Thyroid gland (tissue), 4 donors: Measurements from ENCODE around the gene NCAPD2.

Source experiments
- POLR2A ChIP-seq, 2 donors: fragments of 450-650 bp; IDR thresholded peaks; one replicate each; pipeline ENCODE4 v1.6.1; 2017; ENCODE audit warnings: antibody characterized with exemption in 2 of 2, mild to moderate bottlenecking in 2 of 2, moderate library complexity in 1 of 2
- TF ChIP-seq, protein P1 (sequence below), 6 experiments: fragments of 200-600 bp in 3 of 6; fragments of 450-650 bp in 3 of 6; sonication (generic) in 3 of 6; IDR thresholded peaks; one replicate each; pipeline ENCODE4 v1.5.1; 2016 to 2019; ENCODE audit warnings: antibody characterized with exemption in 6 of 6, mild to moderate bottlenecking in 2 of 6, inconsistent platforms in 1 of 6, moderate library complexity in 1 of 6

DNA sequence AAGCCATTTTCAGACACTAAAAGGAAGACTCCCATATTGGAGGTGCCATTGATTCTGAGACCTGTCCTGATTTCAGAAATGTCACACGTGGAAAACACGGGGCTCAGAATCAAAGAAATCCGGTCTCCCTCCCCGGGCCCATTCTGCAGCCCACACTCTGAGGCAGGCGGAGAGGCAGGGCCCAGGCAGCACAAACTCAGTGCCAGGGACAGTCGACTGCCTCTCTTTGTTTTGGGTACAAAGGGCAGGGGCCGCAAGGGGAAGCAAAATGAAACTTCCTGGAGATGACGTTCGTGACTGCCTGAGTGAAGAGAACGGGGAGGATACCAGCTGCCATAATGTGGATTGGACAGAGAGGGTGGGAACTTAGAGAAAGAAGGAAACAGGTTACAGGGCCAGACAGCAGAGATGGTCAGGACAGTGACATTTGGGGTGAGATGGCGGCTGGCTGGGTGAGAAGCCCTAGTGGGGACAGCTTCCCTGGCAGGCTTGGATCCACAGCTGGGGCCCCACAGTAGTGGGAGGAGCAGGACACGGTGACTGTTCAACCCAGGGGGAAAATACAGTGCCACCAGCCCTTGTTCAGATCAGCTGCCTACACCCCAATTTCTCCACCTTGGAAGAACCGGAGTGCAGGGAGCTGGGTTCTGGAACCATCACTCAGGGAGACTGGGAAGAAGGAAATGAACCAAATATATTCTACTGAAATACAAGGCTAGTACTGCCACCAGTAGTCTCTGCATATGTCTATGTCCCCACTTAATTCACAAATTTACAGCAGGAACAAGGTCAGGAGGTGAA, 48.5 kb downstream of the NCAPD2 start:
- TF ChIP-seq, protein P1, sequence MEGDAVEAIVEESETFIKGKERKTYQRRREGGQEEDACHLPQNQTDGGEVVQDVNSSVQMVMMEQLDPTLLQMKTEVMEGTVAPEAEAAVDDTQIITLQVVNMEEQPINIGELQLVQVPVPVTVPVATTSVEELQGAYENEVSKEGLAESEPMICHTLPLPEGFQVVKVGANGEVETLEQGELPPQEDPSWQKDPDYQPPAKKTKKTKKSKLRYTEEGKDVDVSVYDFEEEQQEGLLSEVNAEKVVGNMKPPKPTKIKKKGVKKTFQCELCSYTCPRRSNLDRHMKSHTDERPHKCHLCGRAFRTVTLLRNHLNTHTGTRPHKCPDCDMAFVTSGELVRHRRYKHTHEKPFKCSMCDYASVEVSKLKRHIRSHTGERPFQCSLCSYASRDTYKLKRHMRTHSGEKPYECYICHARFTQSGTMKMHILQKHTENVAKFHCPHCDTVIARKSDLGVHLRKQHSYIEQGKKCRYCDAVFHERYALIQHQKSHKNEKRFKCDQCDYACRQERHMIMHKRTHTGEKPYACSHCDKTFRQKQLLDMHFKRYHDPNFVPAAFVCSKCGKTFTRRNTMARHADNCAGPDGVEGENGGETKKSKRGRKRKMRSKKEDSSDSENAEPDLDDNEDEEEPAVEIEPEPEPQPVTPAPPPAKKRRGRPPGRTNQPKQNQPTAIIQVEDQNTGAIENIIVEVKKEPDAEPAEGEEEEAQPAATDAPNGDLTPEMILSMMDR (IDR thresholded peaks at IDR 0.05) = no peak
- TF ChIP-seq POLR2A (IDR thresholded peaks at IDR 0.05) = no peak
